ENCODE measurements around the gene JAKMIP1.
"Not testable (repeated sequence)": the region's sequence is repeated elsewhere in the genome, so short reads cannot be mapped to it uniquely, and the experiment has no call there.

Gene JAKMIP1

GRCh38 chr4:6028168-6028567 lies 172.2 kb downstream of the JAKMIP1 start:
- no peak for DNase-seq

- DNase-seq: no peak
Measured at GRCh38 chr4:6027392-6027791, 173.0 kb downstream of the JAKMIP1 start.

GRCh38 chr4:6024313-6024960 lies 175.9 kb downstream of the JAKMIP1 start:
- no peak for DNase-seq

GRCh38 chr4:6023731-6024130 lies 176.6 kb downstream of the JAKMIP1 start:
- DNase-seq: no peak

GRCh38 chr4:6022607-6023288 lies 177.6 kb downstream of the JAKMIP1 start:
- no peak for DNase-seq

GRCh38 chr4:6021831-6022606 lies 178.3 kb downstream of the JAKMIP1 start:
- DNase-seq: no peak

- no peak for DNase-seq
Measured at GRCh38 chr4:6020613-6021012, 179.7 kb downstream of the JAKMIP1 start.

- DNase-seq: peak; percentile 43 to 57
Measured at GRCh38 chr4:6019316-6020263, 180.8 kb downstream of the JAKMIP1 start.

GRCh38 chr4:6018331-6018730 lies 182.0 kb downstream of the JAKMIP1 start, which contains the start of gene C4orf50:
TSS of gene C4orf50 (minus strand) at chr4:6018431.
- no peak for DNase-seq

GRCh38 chr4:6017800-6018199 lies 182.5 kb downstream of the JAKMIP1 start:
- DNase-seq: no peak

GRCh38 chr4:6017030-6017429 lies 183.3 kb downstream of the JAKMIP1 start:
- DNase-seq: no peak

- no peak for DNase-seq
Measured at GRCh38 chr4:6013564-6013963, 186.8 kb downstream of the JAKMIP1 start.

- DNase-seq: no peak
Measured at GRCh38 chr4:6012200-6012599, 188.1 kb downstream of the JAKMIP1 start.

GRCh38 chr4:6011686-6012085 lies 188.7 kb downstream of the JAKMIP1 start:
- DNase-seq: peak; percentile 61 to 68

- peak in 1 of 2 experiments; percentile 46 for DNase-seq
Measured at GRCh38 chr4:6011271-6011671, 189.1 kb downstream of the JAKMIP1 start.

GRCh38 chr4:6010789-6011188 lies 189.6 kb downstream of the JAKMIP1 start:
- DNase-seq: no peak

GRCh38 chr4:6009452-6009851 lies 190.9 kb downstream of the JAKMIP1 start:
- DNase-seq: no peak

- DNase-seq: no peak
Measured at GRCh38 chr4:6008766-6009385, 191.5 kb downstream of the JAKMIP1 start.

- DNase-seq: peak; percentile 3 to 21
Measured at GRCh38 chr4:6008092-6008551, 192.2 kb downstream of the JAKMIP1 start.

GRCh38 chr4:6005175-6005574 lies 195.2 kb downstream of the JAKMIP1 start:
- DNase-seq: no peak

- DNase-seq: not testable (repeated sequence)
Measured at GRCh38 chr4:6003485-6003884, 196.9 kb downstream of the JAKMIP1 start.

- DNase-seq: no peak
Measured at GRCh38 chr4:6002926-6003325, 197.4 kb downstream of the JAKMIP1 start.

Data from Kasumi-1 (cell line).